HEK293 (cell line): ENCODE results near the gene SMIM12.
A peak's percentile ranks its signal among the peaks of the same experiment; 100 is the strongest.

Experiments
- CTCF ChIA-PET: fragments of 350-600 bp; formaldehyde crosslinking; extraction: SDS; loops from one replicate; lab custom pipeline; 2021; ENCODE audit warnings: antibody characterized with exemption; lab: Yijun Ruan, JAX
- POLR2A ChIA-PET: fragments of 300-600 bp; formaldehyde crosslinking; extraction: SDS; loops from one replicate; lab custom pipeline; 2020; ENCODE audit warnings: antibody characterized with exemption, inconsistent platforms; lab: Yijun Ruan, JAX
- H3K27ac ChIP-seq: fragments of 200-500 bp; sonication (Bioruptor generic); 2 replicates; pipeline ENCODE4 v1.5.1; 2014; ENCODE audit warnings: low read depth, low read length, control low read depth, inconsistent platforms; ENCODE audit errors: extremely low read depth
- H3K36me3 ChIP-seq, 2 experiments: fragments of 200-500 bp in 1 of 2; sonication (Bioruptor generic) in 1 of 2; 1 replicate in 1 of 2; 2 replicates in 1 of 2; pipeline ENCODE4 v1.5.1; 2014 to 2017; ENCODE audit warnings: inconsistent platforms in 2 of 2, low read length in 2 of 2; ENCODE audit not compliant: control insufficient read depth in 2 of 2, insufficient read depth in 1 of 2
- H3K4me1 ChIP-seq: fragments of 200-500 bp; sonication (Bioruptor generic); 2 replicates; pipeline ENCODE4 v1.5.1; 2014; ENCODE audit warnings: mild to moderate bottlenecking, low read length, inconsistent platforms; ENCODE audit not compliant: control insufficient read depth, insufficient read depth
- H3K4me3 ChIP-seq: 2 replicates; pipeline ENCODE4 v1.5.1; 2011; ENCODE audit warnings: low read depth, mild to moderate bottlenecking, control low read depth, low read length, moderate library complexity
- H3K9me3 ChIP-seq: fragments of 200-500 bp; sonication (Bioruptor generic); 2 replicates; pipeline ENCODE4 v1.5.1; 2014; ENCODE audit warnings: low read depth, low read length, inconsistent platforms; ENCODE audit not compliant: control insufficient read depth, insufficient read depth
- ATF2 ChIP-seq: fragments of 450-650 bp; formaldehyde crosslinking; IDR thresholded peaks from 2 replicates; pipeline ENCODE4 v1.5.1; 2016; ENCODE audit warnings: missing biosample characterization, missing genetic modification characterization, low read depth
- GLIS2 ChIP-seq: fragments of 450-650 bp; formaldehyde crosslinking; IDR thresholded peaks from 2 replicates; pipeline ENCODE4 v1.5.1; 2016; ENCODE audit warnings: missing biosample characterization, missing genetic modification characterization
- KLF16 ChIP-seq: fragments of 450-650 bp; formaldehyde crosslinking; IDR thresholded peaks from 2 replicates; pipeline ENCODE4 v1.5.1; 2017; ENCODE audit warnings: missing biosample characterization, missing genetic modification characterization
- OSR2 ChIP-seq: fragments of 450-650 bp; formaldehyde crosslinking; IDR thresholded peaks from 2 replicates; pipeline ENCODE4 v1.5.1; 2016; ENCODE audit warnings: missing biosample characterization, missing genetic modification characterization
- ZNF121 ChIP-seq: fragments of 450-650 bp; formaldehyde crosslinking; IDR thresholded peaks from 2 replicates; pipeline ENCODE4 v1.5.1; 2016; ENCODE audit warnings: missing biosample characterization, missing genetic modification characterization
- ZNF138 ChIP-seq: fragments of 450-650 bp; formaldehyde crosslinking; IDR thresholded peaks from 2 replicates; pipeline ENCODE4 v1.5.1; 2016; ENCODE audit warnings: missing biosample characterization, missing genetic modification characterization, borderline replicate concordance
- ZNF155 ChIP-seq: fragments of 450-650 bp; formaldehyde crosslinking; IDR thresholded peaks from 2 replicates; pipeline ENCODE4 v1.5.1; 2016; ENCODE audit warnings: missing biosample characterization, missing genetic modification characterization
- ZNF223 ChIP-seq: fragments of 450-650 bp; formaldehyde crosslinking; IDR thresholded peaks from 2 replicates; pipeline ENCODE4 v1.5.1; 2016; ENCODE audit warnings: missing biosample characterization, missing genetic modification characterization
- ZNF24 ChIP-seq: fragments of 450-650 bp; formaldehyde crosslinking; IDR thresholded peaks from 2 replicates; pipeline ENCODE4 v1.5.1; 2016; ENCODE audit warnings: missing biosample characterization, missing genetic modification characterization
- ZNF311 ChIP-seq: fragments of 450-650 bp; formaldehyde crosslinking; IDR thresholded peaks from 2 replicates; pipeline ENCODE4 v1.5.1; 2017; ENCODE audit warnings: missing biosample characterization, missing genetic modification characterization, borderline replicate concordance
- ZNF341 ChIP-seq: fragments of 450-650 bp; formaldehyde crosslinking; IDR thresholded peaks from 2 replicates; pipeline ENCODE4; 2016; ENCODE audit warnings: low read depth, missing biosample characterization, missing genetic modification characterization
- ZNF433 ChIP-seq: fragments of 450-650 bp; formaldehyde crosslinking; IDR thresholded peaks from 2 replicates; pipeline ENCODE4 v1.5.1; 2016; ENCODE audit warnings: missing biosample characterization, missing genetic modification characterization, low read depth
- ZNF560 ChIP-seq: fragments of 450-650 bp; formaldehyde crosslinking; IDR thresholded peaks from 2 replicates; pipeline ENCODE4 v1.5.1; 2017; ENCODE audit warnings: missing biosample characterization, missing genetic modification characterization, borderline replicate concordance
- ZNF629 ChIP-seq: fragments of 450-650 bp; formaldehyde crosslinking; IDR thresholded peaks from 2 replicates; pipeline ENCODE4 v1.5.1; 2017; ENCODE audit warnings: missing biosample characterization, missing genetic modification characterization
- TF ChIP-seq, protein P1 (sequence below): fragments of 450-650 bp; formaldehyde crosslinking; IDR thresholded peaks from 2 replicates; pipeline ENCODE4 v1.5.1; 2016; ENCODE audit warnings: missing biosample characterization, missing genetic modification characterization
- TF ChIP-seq, protein P2 (sequence below): fragments of 450-650 bp; formaldehyde crosslinking; IDR thresholded peaks from 2 replicates; pipeline ENCODE4 v1.5.1; 2016; ENCODE audit warnings: missing biosample characterization, missing genetic modification characterization, borderline replicate concordance
- TF ChIP-seq, protein P3 (sequence below): fragments of 450-650 bp; formaldehyde crosslinking; conservative IDR thresholded peaks from 2 replicates; pipeline ENCODE4 v1.5.1; 2016; ENCODE audit warnings: low read depth, missing biosample characterization, missing genetic modification characterization

SMIM12 gene

DNA sequence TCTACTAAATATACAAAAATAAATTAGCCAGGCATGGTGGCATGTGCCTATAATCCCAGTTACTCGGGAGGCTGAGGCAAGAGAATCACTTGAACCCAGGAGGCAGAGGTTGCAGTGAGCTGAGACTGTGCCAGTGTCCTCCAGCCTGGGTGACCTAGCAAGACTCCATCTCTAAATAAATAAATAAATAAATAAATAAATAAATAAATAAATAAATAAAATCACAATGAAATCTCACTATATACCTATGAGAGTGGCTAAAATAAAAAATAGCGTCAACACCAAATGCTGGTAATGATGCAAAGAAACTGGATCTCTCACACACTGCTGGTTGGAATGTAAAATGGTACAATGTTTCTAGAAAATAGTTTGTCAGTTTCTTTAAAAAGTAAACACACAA lies 40.7 kb downstream of the SMIM12 start (continued):
- TF ChIP-seq, protein P1, sequence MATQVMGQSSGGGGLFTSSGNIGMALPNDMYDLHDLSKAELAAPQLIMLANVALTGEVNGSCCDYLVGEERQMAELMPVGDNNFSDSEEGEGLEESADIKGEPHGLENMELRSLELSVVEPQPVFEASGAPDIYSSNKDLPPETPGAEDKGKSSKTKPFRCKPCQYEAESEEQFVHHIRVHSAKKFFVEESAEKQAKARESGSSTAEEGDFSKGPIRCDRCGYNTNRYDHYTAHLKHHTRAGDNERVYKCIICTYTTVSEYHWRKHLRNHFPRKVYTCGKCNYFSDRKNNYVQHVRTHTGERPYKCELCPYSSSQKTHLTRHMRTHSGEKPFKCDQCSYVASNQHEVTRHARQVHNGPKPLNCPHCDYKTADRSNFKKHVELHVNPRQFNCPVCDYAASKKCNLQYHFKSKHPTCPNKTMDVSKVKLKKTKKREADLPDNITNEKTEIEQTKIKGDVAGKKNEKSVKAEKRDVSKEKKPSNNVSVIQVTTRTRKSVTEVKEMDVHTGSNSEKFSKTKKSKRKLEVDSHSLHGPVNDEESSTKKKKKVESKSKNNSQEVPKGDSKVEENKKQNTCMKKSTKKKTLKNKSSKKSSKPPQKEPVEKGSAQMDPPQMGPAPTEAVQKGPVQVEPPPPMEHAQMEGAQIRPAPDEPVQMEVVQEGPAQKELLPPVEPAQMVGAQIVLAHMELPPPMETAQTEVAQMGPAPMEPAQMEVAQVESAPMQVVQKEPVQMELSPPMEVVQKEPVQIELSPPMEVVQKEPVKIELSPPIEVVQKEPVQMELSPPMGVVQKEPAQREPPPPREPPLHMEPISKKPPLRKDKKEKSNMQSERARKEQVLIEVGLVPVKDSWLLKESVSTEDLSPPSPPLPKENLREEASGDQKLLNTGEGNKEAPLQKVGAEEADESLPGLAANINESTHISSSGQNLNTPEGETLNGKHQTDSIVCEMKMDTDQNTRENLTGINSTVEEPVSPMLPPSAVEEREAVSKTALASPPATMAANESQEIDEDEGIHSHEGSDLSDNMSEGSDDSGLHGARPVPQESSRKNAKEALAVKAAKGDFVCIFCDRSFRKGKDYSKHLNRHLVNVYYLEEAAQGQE (tag by site-specific recombination), result peak; percentile 48; the same call in 1 of the 2 replicates
- TF ChIP-seq, protein P2, sequence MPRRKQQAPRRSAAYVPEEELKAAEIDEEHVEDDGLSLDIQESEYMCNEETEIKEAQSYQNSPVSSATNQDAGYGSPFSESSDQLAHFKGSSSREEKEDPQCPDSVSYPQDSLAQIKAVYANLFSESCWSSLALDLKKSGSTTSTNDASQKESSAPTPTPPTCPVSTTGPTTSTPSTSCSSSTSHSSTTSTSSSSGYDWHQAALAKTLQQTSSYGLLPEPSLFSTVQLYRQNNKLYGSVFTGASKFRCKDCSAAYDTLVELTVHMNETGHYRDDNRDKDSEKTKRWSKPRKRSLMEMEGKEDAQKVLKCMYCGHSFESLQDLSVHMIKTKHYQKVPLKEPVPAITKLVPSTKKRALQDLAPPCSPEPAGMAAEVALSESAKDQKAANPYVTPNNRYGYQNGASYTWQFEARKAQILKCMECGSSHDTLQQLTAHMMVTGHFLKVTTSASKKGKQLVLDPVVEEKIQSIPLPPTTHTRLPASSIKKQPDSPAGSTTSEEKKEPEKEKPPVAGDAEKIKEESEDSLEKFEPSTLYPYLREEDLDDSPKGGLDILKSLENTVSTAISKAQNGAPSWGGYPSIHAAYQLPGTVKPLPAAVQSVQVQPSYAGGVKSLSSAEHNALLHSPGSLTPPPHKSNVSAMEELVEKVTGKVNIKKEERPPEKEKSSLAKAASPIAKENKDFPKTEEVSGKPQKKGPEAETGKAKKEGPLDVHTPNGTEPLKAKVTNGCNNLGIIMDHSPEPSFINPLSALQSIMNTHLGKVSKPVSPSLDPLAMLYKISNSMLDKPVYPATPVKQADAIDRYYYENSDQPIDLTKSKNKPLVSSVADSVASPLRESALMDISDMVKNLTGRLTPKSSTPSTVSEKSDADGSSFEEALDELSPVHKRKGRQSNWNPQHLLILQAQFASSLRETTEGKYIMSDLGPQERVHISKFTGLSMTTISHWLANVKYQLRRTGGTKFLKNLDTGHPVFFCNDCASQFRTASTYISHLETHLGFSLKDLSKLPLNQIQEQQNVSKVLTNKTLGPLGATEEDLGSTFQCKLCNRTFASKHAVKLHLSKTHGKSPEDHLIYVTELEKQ (tag by site-specific recombination), result peak; percentile 27; the same call in 1 of the 2 replicates
- peak; percentile 52; the same call in 1 of the 2 replicates for TF ChIP-seq ZNF433 (tag by site-specific recombination)
- peak; percentile 59 for TF ChIP-seq ZNF560
- TF ChIP-seq ZNF341 (tag by site-specific recombination), result 0 out of 2 replicates have a peak, but pooled peaks have one; percentile 19

- no peak for TF ChIP-seq ZNF629 (tag by site-specific recombination)
- TF ChIP-seq KLF16, result no peak
- TF ChIP-seq ZNF121, result no peak
- TF ChIP-seq GLIS2, result no peak
- TF ChIP-seq, protein P3, sequence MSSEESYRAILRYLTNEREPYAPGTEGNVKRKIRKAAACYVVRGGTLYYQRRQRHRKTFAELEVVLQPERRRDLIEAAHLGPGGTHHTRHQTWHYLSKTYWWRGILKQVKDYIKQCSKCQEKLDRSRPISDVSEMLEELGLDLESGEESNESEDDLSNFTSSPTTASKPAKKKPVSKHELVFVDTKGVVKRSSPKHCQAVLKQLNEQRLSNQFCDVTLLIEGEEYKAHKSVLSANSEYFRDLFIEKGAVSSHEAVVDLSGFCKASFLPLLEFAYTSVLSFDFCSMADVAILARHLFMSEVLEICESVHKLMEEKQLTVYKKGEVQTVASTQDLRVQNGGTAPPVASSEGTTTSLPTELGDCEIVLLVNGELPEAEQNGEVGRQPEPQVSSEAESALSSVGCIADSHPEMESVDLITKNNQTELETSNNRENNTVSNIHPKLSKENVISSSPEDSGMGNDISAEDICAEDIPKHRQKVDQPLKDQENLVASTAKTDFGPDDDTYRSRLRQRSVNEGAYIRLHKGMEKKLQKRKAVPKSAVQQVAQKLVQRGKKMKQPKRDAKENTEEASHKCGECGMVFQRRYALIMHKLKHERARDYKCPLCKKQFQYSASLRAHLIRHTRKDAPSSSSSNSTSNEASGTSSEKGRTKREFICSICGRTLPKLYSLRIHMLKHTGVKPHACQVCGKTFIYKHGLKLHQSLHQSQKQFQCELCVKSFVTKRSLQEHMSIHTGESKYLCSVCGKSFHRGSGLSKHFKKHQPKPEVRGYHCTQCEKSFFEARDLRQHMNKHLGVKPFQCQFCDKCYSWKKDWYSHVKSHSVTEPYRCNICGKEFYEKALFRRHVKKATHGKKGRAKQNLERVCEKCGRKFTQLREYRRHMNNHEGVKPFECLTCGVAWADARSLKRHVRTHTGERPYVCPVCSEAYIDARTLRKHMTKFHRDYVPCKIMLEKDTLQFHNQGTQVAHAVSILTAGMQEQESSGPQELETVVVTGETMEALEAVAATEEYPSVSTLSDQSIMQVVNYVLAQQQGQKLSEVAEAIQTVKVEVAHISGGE (tag by site-specific recombination), result no peak
- POLR2A ChIA-PET, result interaction anchor here (0.9 kb wide), 1 partner anchor 10 kb away, joined by 3 read pairs; no protein-coding TSS in a partner anchor
- CTCF ChIA-PET, result interaction anchor here (0.6 to 1.5 kb wide), 5 partner anchors 9 to 909 kb away, joined by 3 to 7 read pairs (median 3); partner anchors contain the start of gene SMIM12
These were observed 42.8 kb downstream of the SMIM12 start for GRCh38 chr1:34816778-34817177.

GRCh38 chr1:34816332-34816731 lies 43.2 kb downstream of the SMIM12 start:
- no peaks in the 10 kb centered on the region for H3K36me3 ChIP-seq
- H3K4me1 ChIP-seq, result no peaks in the 10 kb centered on the region
- H3K4me3 ChIP-seq, result no peak overlapping the region
- no peaks in the 10 kb centered on the region for H3K9me3 ChIP-seq
- H3K27ac ChIP-seq, result no peak overlapping the region
- ChIA-PET CTCF (interaction anchor here (0.6 to 1.5 kb wide), 5 partner anchors 9 to 909 kb away, joined by 3 to 7 read pairs (median 3); partner anchors contain the start of gene SMIM12), POLR2A (interaction anchor here (0.9 kb wide), 1 partner anchor 10 kb away, joined by 3 read pairs; no protein-coding TSS in a partner anchor)
- TF ChIP-seq ZNF629 (tag by site-specific recombination) (no peak), ATF2 (tag by site-specific recombination) (no peak), ZNF24 (tag by site-specific recombination) (no peak), OSR2 (tag by site-specific recombination) (no peak), ZNF138 (tag by site-specific recombination) (no peak), ZNF311 (tag by site-specific recombination) (no peak), ZNF155 (tag by site-specific recombination) (no peak), ZNF223 (tag by site-specific recombination) (no peak), ZNF121 (no peak)

More at GRCh38 chr1:34816778-34817177, 42.8 kb downstream of the SMIM12 start:
- Histone ChIP-seq H3K27ac (no peak overlapping the region), H3K4me1 (no peaks in the 10 kb centered on the region), H3K4me3 (no peak overlapping the region), H3K9me3 (no peaks in the 10 kb centered on the region), H3K36me3 (no peaks in the 10 kb centered on the region)
